ENCODE results near the gene CSNK1E. TPM values are rescaled to one million over a fixed set of nuclear protein-coding genes. Genes with fewer than 3 reads are reported as not detected.

The CSNK1E gene
- total and polyA plus RNA-seq, 2 of the 4 experiments (the other 2 are of a cell fraction), result 116 to 276 TPM

GRCh38 chr22:38249803-38250642 is 67.2 kb downstream of the CSNK1E start:
- Histone ChIP-seq H3K14ac (replicated peaks; ENCODE audit: low read depth, low read length) (no peak overlapping the region), H3K56ac (ENCODE audit: extremely low read depth, insufficient read depth, low read length) (no peak overlapping the region), H4K20me1 (ENCODE audit: insufficient read depth, low read length) (peaks cover 63% of the 10 kb centered on the region), H2BK120ac (ENCODE audit: low read depth, low read length) (no peak overlapping the region), H2BK15ac (ENCODE audit: low read depth, low read length) (no peak overlapping the region), H3K36me3 (ENCODE audit: control insufficient read depth, insufficient read depth, low read length) (peaks cover 21% of the 10 kb centered on the region), H3K4me3 (ENCODE audit: insufficient read depth, low read depth, low read length) (no peak overlapping the region), H2BK20ac (ENCODE audit: low read depth, low read length) (no peak overlapping the region), H3K4me1 (ENCODE audit: control insufficient read depth, insufficient read depth, low read length) (peaks cover 7% of the 10 kb centered on the region), H3K9ac (ENCODE audit: low read depth, low read length) (no peak overlapping the region), H3K23ac (ENCODE audit: low read depth, low read length) (no peak overlapping the region), H3K27ac (ENCODE audit: insufficient read depth, low read length) (no peak overlapping the region), H2AFZ (replicated peaks; ENCODE audit: low read length, poor library complexity) (no peak overlapping the region), H4K91ac (ENCODE audit: insufficient read depth, low read depth, low read length) (no peak overlapping the region), H3K4ac (ENCODE audit: low read depth, low read length) (no peak overlapping the region), H3K18ac (ENCODE audit: low read depth, low read length) (no peak overlapping the region), H3K9me1 (ENCODE audit: insufficient read depth, low read length) (peaks cover 25% of the 10 kb centered on the region), H2BK5ac (ENCODE audit: low read depth, low read length, poor library complexity, severe bottlenecking) (no peak overlapping the region), H2AK5ac (ENCODE audit: low read depth, low read length) (no peak overlapping the region), H3K4me2 (ENCODE audit: low read depth, low read length) (no peak overlapping the region), H3K27me3 (ENCODE audit: control insufficient read depth, insufficient read depth, low read length) (no peaks in the 10 kb centered on the region), H3K9me3 (ENCODE audit: control insufficient read depth, insufficient read depth, low read length) (0 out of 2 replicates have a peak, but pooled peaks cover 3% of the 10 kb centered on the region), H2AK9ac (replicated peaks; ENCODE audit: low read depth, low read length, poor library complexity) (no peak overlapping the region), H3K79me1 (ENCODE audit: low read depth in 1 of 2, low read length in 2 of 2) (peaks cover 37 to 83% of the 10 kb centered on the region in 2 experiments), H4K8ac (ENCODE audit: low read depth in 2 of 2, low read length in 2 of 2) (no peak overlapping the region), H4K5ac (ENCODE audit: low read depth, low read length) (no peak overlapping the region)
- ATAC-seq (ENCODE audit: low read depth), result no peak
- dilution Hi-C loops (cut with HindIII; ENCODE audit: low sequenced_read_pairs, unreplicated experiment) (no loop called here), intact Hi-C loops (cut with micrococcal nuclease) (no loop called here), in situ Hi-C loops (cut with MboI; ENCODE audit: low sequenced_read_pairs) (no loop called here)
- no peak for TF ChIP-seq SMC3 (IDR thresholded peaks at IDR 0.05; ENCODE audit: low read depth, low read length)
- TF ChIP-seq RCOR1 (IDR thresholded peaks at IDR 0.05; ENCODE audit: insufficient replicate concordance, low read length), result no peak
- no peak for TF ChIP-seq MXI1 (IDR thresholded peaks at IDR 0.05; ENCODE audit: borderline replicate concordance, low read depth, low read length)
- TF ChIP-seq MAFK (IDR thresholded peaks at IDR 0.05; ENCODE audit: low read depth, low read length), result no peak
- no peak for TF ChIP-seq BHLHE40 (IDR thresholded peaks at IDR 0.05; ENCODE audit: low read depth, low read length)
- no peak for TF ChIP-seq CTCF (conservative IDR thresholded peaks at IDR 0.05; ENCODE audit: low read depth, low read length)
- TF ChIP-seq RAD21 (IDR thresholded peaks at IDR 0.05; ENCODE audit: low read length), result no peak
- TF ChIP-seq NFE2L2 (IDR thresholded peaks at IDR 0.05; ENCODE audit: low read depth, low read length), result no peak
- TF ChIP-seq POLR2A (IDR thresholded peaks at IDR 0.05; ENCODE audit: low read depth, low read length), result no peak
- no peak for TF ChIP-seq CEBPB (IDR thresholded peaks at IDR 0.05; ENCODE audit: low read depth, low read length)
- TF ChIP-seq FOS (IDR thresholded peaks at IDR 0.05; ENCODE audit: low read depth, low read length), result no peak
- WGBS, 2 experiments (ENCODE audit: extremely low coverage in 2 of 2, insufficient read length in 1 of 2), result 93% methylated on average over 21 of the region's 25 CpGs; no CpG with 5 or more reads in 1 of the 2 experiments
- DNase-seq, result no peak
- no TSS peak for BruUV-seq (replicated peaks)
- ChIA-PET CTCF (no interaction called here), POLR2A (ENCODE audit: unreplicated experiment) (no interaction called here)

Data from IMR-90 (cell line).